ENCODE results near the gene IL15RA.
"Not testable (repeated sequence)": the region's sequence is repeated elsewhere in the genome, so short reads cannot be mapped to it uniquely, and the experiment has no call there.

The IL15RA gene

DNA sequence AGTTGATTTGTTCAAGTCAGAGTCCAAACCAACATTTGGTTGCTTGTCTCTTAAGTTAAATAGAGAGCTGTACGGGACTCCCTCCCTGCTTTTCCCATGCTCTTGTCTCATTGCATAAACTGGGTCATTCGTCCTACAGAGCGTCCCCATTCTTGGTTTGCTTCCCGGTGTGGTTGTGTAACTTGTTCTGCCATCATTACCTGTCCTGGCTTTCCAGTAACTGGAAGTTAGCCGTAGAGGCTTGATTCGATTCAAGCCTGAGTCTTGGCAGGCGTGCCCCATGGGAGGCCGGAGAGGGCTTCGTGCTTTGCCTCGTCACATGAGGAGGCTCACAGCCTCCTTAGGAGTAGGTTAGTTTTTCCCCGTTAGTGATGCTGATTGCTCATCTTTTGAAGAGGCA, 47.1 kb downstream of the IL15RA start:
- DNase-seq (ENCODE audit: low read depth, low spot score) = no peak

DNA sequence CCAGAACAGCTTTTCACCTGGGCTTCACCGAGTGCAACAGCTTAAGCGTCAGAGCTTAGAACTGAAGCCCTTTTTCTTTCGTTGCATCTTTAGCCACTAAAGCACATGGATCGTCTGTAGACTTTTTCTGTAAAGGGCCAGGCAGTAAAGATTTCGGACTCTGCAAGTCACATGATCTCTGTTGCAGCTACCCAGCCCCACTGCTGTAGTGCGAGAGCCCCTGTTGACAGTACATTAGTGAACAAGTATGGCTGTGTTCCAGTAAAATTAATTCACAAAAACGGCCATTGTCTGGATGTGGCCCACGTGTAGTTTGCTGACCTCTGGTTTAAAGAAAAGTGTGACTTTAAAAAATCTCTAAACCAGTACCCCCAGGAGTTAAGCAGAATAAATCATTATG, 47.9 kb downstream of the IL15RA start:
- no peak for DNase-seq (ENCODE audit: low read depth, low spot score)

DNA sequence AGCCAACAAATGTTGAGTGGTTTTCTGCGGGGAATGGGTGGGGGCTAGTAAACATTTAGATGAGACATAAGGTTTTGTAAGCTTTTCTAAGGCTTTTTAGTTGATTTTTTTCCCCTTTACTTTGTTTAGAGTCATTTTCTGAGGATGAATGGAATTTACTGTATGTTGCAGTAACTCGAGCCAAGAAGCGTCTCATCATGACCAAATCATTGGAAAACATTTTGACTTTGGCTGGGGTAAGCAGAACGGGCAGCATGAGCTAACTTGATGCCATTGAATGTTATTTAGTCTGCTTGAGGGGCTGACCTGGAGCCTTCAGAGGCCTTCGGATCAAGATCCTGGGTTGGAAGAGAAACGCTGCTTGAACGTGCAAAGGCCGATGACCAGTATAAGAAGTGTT, 50.0 kb downstream of the IL15RA start:
- no peak for DNase-seq (ENCODE audit: low read depth, low spot score)

DNA sequence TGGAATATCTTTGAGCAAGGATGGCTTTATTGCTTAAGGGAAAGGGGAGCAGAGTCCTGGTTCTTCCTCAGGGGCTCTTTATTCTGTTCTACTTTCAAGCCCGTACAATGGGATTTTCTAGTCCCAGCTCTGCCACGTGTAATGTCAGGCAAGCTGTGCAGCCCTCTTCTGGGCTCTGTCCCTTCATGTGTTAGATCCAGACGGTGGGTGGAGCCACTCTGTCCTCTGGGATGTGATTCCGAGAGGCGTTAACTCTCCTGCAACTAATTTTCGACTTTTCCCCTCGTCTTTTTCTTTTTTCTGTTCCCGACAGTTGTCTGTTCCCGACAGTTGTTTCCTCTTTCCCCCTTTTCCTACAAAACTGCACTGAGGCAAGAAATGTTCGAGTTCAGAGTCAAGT, 52.5 kb downstream of the IL15RA start:
- no peak for DNase-seq (ENCODE audit: low read depth, low spot score)

DNA sequence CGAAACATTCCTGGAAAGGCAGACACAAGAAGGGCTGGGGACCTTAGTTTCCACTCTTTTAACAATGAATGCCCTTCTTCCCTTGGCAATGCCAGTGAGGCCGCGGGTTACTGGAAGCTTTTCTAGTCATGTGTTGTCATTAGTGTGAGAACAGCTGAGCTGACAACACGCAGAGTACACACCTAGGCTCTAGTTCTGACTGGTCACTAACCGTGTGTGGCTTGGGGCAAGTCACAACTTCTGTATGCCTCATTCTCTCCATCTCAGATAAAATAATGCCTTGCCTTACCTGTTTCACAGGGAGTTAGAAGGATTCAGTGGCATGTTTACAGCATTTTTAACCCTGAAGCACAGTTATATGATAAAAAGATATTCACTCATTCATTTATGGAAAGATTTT, 55.6 kb downstream of the IL15RA start:
- DNase-seq (ENCODE audit: low read depth, low spot score) = no peak

DNA sequence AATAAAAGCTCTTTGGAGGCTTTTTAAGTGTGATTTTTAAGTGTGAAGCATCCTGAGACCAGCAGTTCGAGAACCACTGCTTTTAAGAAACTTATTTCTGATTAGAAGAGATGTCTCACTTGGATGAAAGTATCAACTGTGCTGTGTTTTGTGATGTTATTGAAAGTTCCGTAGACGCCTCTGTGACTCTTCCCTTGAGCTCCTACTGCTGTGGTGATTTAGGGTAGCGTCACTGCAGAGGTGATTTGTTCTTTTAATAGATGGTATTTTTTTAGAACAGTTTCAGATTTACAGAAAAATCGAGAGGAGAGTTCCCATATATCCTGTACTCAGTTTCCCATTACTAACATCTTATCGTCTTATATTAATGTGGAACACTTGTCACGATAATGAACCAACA, 57.8 kb downstream of the IL15RA start:
- DNase-seq (ENCODE audit: low read depth, low spot score) = no peak

DNA sequence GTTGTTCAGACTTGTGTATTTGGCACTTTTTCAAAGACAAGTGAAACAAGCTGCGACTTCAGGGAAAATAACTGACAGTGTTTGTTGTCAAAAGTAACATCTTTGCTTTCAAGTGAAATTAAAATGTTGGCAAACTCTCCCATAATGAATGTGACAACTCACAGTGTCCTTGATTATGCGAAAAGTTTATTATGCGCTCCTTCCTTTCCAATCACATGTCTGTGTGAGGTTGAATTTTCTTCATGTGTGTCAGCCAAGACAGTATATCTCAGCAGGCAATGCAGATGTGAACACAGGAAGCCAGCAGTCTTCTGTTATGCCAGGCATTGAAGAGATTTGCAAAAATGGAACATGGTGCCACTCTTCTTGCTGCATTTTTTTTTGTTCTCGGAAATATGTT, 58.6 kb downstream of the IL15RA start:
- no peak for DNase-seq (ENCODE audit: low read depth, low spot score)

DNA sequence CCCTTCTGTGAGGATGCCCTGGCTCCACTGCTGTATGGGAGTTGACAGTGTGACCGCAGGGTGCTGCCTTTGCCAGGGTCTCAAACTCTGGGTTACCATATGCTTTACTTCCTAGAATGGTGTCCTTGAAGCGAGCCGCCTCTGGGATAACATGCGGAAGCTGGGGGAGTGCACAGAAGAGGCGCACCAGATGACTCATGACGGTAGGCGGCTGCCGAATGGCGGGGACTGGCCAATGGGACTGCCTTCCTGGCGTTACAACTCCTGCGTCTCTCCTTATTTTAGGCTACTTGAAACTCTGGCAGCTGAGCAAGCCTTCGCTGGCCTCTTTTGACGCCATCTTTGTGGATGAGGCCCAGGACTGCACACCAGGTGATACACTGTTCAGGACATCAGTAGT, 60.0 kb downstream of the IL15RA start:
- no peak for DNase-seq (ENCODE audit: low read depth, low spot score)

DNA sequence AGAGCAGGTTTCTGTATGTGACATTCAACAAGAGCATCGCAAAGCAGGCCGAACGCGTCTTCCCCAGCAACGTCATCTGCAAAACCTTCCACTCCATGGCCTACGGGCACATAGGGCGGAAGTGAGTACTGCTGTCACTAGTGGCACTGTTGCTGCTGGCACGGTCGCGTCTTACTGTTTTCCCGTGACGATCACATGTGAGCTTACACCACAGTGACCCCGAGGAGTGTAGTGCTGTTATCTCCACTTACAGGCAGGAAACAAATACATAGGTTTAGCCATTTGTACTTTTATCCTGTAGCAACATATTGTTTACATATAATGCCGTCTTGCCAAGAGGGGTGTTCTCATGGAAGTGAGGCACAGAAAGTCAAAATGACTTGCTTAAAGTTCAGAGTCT, 61.9 kb downstream of the IL15RA start:
- no peak for DNase-seq (ENCODE audit: low read depth, low spot score)

DNA sequence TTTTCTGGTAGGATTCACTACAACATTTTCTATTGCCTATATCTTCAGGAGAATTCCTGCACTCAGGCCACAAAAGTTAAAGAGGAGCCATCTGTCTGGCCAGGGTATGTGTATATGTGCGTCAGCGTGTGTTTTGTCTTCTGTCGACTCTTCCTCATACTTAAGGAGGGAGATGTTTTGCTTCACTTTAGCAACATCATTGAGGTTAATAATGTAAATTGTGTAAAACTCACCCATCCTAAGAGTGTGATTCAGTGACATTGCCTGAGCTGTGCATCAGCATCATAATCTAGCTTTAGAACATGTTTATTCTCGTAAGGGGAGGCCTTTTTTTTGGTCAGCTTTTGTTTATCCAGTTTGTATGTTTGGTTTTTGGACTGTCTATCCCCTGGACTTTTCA, 63.6 kb downstream of the IL15RA start:
- DNase-seq (ENCODE audit: low read depth, low spot score) = no peak

DNA sequence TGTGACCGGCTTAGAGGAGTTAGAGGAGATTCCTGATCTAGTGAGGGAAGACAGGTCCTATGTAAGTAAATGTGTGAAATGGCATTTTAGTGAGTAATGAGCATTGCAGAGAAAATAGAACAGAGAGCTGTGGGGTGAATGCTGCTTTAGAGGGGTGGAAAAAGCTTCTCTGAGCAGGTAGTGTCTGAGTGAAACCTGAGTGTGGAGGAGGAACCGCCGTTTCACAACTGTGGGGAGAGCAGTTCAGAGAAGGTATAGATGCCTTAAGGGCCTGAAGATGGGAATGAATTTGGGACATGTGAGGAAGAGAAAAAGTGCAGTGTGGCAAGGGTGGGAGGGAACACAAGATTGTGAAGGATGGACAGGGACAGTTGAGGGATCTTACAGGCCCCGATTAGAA, 65.7 kb downstream of the IL15RA start:
- DNase-seq (ENCODE audit: low read depth, low spot score) = no peak

DNA sequence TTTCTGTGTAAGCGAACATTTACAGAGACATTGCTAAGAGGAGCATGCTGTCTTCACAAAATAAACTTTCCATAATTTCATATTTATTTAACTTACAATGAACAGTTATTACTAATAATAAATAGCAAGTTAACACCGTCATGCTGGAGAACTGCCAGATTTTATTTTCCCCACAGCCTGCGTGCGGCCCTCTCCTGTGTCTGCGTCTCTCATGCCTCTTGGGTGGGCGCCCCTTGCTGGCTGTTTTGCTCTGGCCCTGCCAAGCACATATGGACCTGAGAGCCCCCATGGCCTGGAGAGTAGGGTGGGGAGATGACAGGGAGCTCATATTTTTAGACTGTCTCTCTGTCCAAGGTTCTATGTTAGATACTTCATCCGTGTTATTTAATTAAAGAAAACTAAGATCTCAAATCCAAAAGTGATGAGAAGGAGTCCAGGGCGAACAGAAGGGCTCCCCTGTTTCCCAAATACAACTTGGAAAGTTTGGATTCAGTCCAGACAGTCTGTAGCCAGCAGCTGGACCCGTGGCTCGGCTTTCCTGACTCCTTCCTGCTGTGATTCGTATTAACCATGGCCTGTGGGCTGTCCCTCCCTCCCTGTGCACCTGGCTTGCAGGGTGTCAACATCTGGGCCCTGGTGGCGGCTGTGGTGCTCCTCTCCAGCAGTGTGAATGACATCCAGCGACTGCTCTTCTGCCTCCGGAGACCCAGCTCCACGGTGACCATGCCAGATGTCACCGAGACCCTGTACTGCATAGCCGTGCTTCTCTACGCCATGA, 66.8 kb downstream of the IL15RA start:
- no peak for DNase-seq (ENCODE audit: low read depth, low spot score)

DNA sequence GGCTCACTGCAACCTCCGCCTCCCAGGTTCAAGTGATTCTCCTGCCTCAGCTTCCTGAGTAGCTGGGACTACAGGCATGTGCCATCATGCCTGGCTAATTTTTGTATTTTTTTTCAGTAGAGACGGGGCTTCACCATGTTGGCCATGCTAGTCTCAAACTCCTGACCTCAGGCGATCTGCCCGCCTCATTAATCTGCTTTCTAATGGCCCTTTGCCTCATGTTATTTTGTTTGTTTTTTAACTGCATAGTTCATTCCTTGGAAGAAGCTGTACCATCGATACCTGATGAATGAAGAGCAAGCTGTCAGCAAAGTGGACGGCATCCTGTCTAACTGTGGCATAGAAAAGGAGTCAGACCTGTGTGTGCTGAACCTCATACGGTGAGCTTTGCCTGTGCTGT, 68.7 kb downstream of the IL15RA start:
- not testable (repeated sequence) for DNase-seq (ENCODE audit: low read depth, low spot score)

DNA sequence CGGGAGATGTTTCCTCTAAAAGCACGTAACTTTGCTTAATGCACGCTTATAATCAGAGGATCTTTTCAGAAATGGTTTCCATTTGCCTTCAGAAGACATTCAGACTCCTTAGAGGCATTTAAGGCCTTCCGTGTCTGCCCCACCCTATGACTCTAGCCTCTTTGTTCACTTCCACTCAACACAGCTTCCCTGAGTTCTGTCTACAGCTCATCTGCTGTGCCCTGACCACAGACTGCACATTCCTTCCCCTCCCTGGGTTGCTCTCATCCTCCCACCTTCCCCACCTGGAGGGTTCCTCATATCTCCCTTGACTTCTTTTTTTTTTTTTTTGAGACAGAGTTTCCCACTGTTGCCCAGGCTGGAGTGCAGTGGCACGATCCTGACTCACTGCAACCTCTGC, 70.7 kb downstream of the IL15RA start:
- DNase-seq (ENCODE audit: low read depth, low spot score) = no peak

DNA sequence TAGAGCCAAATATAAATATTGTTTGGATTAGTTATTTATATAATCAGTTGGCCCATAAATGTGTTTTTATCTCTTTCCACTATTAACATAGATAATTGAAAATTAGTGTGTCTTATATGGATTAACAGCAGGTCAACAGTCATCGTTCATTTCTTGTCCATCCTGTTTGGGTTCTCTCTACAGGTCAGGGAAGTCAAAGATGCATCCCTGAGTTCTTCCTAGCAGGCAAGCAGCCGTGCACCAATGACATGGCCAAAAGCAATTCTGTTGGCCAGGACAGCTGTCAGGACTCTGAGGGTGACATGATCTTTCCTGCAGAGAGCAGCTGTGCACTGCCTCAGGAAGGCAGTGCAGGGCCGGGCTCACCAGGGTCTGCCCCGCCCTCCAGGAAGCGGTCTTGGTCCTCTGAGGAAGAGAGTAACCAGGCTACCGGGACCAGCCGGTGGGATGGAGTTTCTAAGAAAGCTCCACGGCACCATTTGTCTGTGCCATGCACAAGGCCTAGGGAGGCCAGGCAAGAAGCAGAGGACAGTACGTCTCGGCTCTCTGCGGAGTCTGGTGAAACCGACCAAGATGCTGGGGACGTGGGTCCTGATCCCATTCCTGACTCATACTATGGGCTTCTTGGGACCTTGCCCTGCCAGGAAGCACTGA, 71.4 kb downstream of the IL15RA start:
- DNase-seq (ENCODE audit: low read depth, low spot score) = no peak

DNA sequence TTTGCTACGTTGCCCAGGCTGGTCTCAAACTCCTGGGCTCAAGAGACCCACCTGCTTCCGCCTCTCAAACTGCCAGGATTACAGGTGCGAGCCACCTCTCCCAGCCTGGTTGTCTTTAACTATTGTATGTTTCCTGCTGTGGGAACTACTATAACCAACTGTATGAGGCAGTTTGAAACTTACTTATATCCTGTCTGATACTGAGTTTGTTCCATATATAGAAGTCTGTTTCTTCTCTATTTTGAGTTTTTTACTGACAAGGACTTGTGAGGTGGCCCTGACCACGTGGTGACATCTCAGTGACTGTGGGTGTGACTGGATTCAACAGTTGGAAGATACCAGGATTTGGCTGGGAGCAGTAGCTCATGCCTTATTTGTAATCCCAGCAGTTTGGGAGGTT, 73.1 kb downstream of the IL15RA start:
- no peak for DNase-seq (ENCODE audit: low read depth, low spot score)

DNA sequence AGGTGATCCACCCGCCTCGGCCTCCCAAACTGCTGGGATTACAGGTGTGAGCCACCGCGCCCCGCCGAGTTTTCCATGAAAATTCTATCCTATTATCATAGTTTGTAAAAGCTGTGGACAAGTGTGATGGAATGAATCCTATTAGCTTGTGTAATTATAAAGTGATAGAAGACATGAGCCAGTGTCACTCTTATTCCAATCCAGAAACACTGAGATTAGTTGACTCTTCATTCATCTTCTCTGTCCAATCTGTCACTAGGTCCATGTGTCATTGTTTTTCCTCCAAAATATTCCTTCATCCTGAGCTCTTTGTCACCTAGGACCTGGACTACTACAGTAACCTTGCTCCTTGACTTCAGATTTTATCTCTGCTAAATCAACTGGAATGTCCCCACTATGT, 73.8 kb downstream of the IL15RA start:
- DNase-seq (ENCODE audit: low read depth, low spot score) = no peak

DNA sequence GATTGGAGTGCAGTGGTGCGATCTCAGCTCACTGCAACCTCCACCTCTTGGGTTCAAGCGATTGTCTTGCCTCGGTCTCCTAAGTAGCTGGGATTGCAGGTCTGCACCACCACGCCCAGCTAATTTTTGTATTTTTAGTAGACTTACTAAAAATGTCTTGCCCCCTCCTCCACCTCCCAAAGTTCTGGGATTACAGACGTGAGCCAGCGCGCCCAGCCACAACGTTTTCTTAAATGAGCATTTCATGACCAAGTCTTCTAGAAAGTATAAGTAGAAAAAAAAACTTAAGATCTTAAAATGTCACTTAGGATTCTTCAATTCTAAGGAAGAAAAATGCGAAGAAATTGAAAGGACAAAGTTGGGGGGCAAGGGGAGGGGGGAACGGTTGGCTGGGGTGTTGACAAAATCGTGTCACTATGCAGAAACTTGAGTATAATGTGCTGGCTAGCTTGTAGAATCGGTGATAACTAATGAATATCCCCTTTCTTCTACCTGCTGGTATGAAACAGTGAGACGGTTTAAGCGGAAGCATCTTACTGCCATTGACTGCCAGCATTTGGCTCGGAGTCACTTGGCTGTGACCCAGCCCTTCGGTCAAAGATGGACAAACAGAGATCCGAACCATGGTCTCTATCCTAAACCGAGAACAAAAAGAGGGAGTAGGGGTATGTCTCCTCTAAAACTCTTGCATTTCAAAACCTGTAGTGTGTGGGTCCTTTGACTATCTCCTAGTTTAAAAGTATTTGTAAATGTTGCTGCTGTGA, 74.7 kb downstream of the IL15RA start:
- no peak for DNase-seq (ENCODE audit: low read depth, low spot score)

All from ELF-1 (cell line).